ENCODE measurements around the gene AMBP. TPM values are rescaled to one million over a fixed set of nuclear protein-coding genes. Genes with fewer than 3 reads are reported as not detected.

The AMBP gene
- total and polyA plus RNA-seq, 2 of the 13 experiments (the other 11 are each of a cell fraction or from before 2014, with no cell fraction given) = 1,510 to 2,580 TPM

DNA sequence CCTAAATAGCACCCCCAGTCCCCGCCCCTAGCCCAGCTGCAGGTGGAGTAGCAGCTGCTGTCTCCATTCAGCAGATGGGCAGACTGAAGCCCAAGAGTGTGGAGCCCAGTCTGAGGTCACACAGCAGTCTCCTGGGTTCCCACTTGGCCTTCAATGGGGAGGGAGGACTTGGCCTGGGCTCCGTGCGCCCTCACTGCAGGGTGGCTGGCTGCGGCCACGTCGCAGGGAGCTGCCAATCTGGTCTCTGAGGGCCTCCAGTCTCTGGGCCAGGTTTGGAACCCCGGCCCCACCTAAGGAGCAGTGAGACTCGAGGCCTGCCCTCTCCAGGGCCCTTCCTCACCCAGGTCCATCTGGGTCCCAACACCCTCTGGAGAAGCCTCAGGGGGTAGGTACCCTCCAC, 13.6 kb upstream of the AMBP start:
- H4K20me1 ChIP-seq (ENCODE audit: insufficient read depth, low read length) = no peaks in the 10 kb centered on the region
- in situ Hi-C loops (cut with HindIII; ENCODE audit: extremely low pct_ligation_motif_present, low pct_unique_long_range_greater_than_20kb) (no loop called here), intact Hi-C loops (cut with micrococcal nuclease; ENCODE audit: unreplicated experiment) (no loop called here)
- H2AFZ ChIP-seq (ENCODE audit: low read length) = no peak overlapping the region
- TF ChIP-seq RXRA (CRISPR knock-in tag; IDR thresholded peaks at IDR 0.05) (no peak), MAF1 (CRISPR knock-in tag; IDR thresholded peaks at IDR 0.05; ENCODE audit: borderline replicate concordance) (no peak), ZNF547 (CRISPR knock-in tag; IDR thresholded peaks at IDR 0.05) (no peak), ZNF777 (CRISPR knock-in tag; IDR thresholded peaks at IDR 0.05) (no peak), ZNF572 (CRISPR knock-in tag; IDR thresholded peaks at IDR 0.05) (no peak), MEIS2 (CRISPR knock-in tag; IDR thresholded peaks at IDR 0.05) (no peak), SCMH1 (CRISPR knock-in tag; IDR thresholded peaks at IDR 0.05; ENCODE audit: borderline replicate concordance) (no peak), IKZF1 (IDR thresholded peaks at IDR 0.05) (no peak), ZNF101 (CRISPR knock-in tag; IDR thresholded peaks at IDR 0.05; ENCODE audit: borderline replicate concordance, low read depth) (no peak)
- TF ChIP-seq, protein P1, sequence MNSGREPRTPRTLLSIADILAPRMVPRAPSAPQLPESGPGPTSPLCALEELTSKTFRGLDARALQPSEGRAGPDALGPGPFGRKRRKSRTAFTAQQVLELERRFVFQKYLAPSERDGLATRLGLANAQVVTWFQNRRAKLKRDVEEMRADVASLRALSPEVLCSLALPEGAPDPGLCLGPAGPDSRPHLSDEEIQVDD (CRISPR knock-in tag; IDR thresholded peaks at IDR 0.05; ENCODE audit: borderline replicate concordance) = no peak
- no peak overlapping the region for H3K9ac ChIP-seq (ENCODE audit: insufficient read depth, low read depth, low read length)
- H3K4me3 ChIP-seq (replicated peaks in 1 of 3; ENCODE audit: insufficient read depth in 1 of 3, low read depth in 2 of 3, low read length in 3 of 3) = no peak overlapping the region
- H3K4me1 ChIP-seq (ENCODE audit: insufficient read depth, low read length) = peaks cover 7% of the 10 kb centered on the region
- no peaks in the 10 kb centered on the region for H3K27me3 ChIP-seq (ENCODE audit: control insufficient read depth in 1 of 2, insufficient read depth in 2 of 2, low read length in 2 of 2)
- no peaks in the 10 kb centered on the region for H3K9me3 ChIP-seq (ENCODE audit: low read length)
- H3K4me2 ChIP-seq (ENCODE audit: low read depth, low read length) = no peak overlapping the region
- H3K79me2 ChIP-seq (ENCODE audit: insufficient read depth, low read length) = no peaks in the 10 kb centered on the region
- no peak overlapping the region for H3K27ac ChIP-seq (ENCODE audit: extremely low read length, insufficient read depth, low read length)
- no TSS peak for BruUV-seq (replicated peaks)
- H3K36me3 ChIP-seq (replicated peaks in 1 of 2; ENCODE audit: control insufficient read depth in 1 of 2, insufficient read depth in 2 of 2, low read length in 2 of 2) = peaks cover 3% of the 10 kb centered on the region in 2 experiments; a peak in 1 of 5 replicates
- CTCF ChIA-PET (ENCODE audit: low intra/inter-chr PET ratio, low total read pairs) = no interaction called here
- POLR2A ChIA-PET = interaction anchor here (1.1 kb wide), 1 partner anchor 9 kb away, joined by 3 read pairs; no protein-coding TSS in a partner anchor
- DNase-seq (ENCODE audit: low spot score) (no peak), FAIRE-seq (no peak), ATAC-seq (no peak)
- 67% methylated on average over 1 of the region's 8 CpGs for WGBS (ENCODE audit: low lambda C conversion rate)

- BruUV-seq (replicated peaks) = no TSS peak
- POLR2A ChIA-PET = interaction anchor here (1.1 to 1.2 kb wide), 2 partner anchors 8 to 9 kb away, joined by 3 read pairs; no protein-coding TSS in a partner anchor
- no peaks in the 10 kb centered on the region for H3K27me3 ChIP-seq (ENCODE audit: control insufficient read depth in 1 of 2, insufficient read depth in 2 of 2, low read length in 2 of 2)
- CTCF ChIA-PET (ENCODE audit: low intra/inter-chr PET ratio, low total read pairs) = no interaction called here
- no peak for ATAC-seq
- no peak for FAIRE-seq
- H4K20me1 ChIP-seq (ENCODE audit: insufficient read depth, low read length) = no peaks in the 10 kb centered on the region
- H3K4me1 ChIP-seq (ENCODE audit: insufficient read depth, low read length) = peaks cover 8% of the 10 kb centered on the region
- DNase-seq (ENCODE audit: low spot score) = no peak
- intact Hi-C loops (cut with micrococcal nuclease; ENCODE audit: unreplicated experiment) = no loop called here
- no peak overlapping the region for H2AFZ ChIP-seq (ENCODE audit: low read length)
- H3K79me2 ChIP-seq (ENCODE audit: insufficient read depth, low read length) = no peaks in the 10 kb centered on the region
- no peak overlapping the region for H3K4me3 ChIP-seq (replicated peaks in 1 of 3; ENCODE audit: insufficient read depth in 1 of 3, low read depth in 2 of 3, low read length in 3 of 3)
- no peak overlapping the region for H3K4me2 ChIP-seq (ENCODE audit: low read depth, low read length)
- TF ChIP-seq TP53 (CRISPR knock-in tag; conservative IDR thresholded peaks at IDR 0.05) = no peak
- TF ChIP-seq HMG20B (CRISPR knock-in tag; conservative IDR thresholded peaks at IDR 0.05) = no peak
- WGBS (ENCODE audit: low lambda C conversion rate) = 91% methylated on average over 4 of the region's 4 CpGs
- no peak overlapping the region for H3K27ac ChIP-seq (ENCODE audit: extremely low read length, insufficient read depth, low read length)
- no peak overlapping the region for H3K9ac ChIP-seq (ENCODE audit: insufficient read depth, low read depth, low read length)
- in situ Hi-C loops (cut with HindIII; ENCODE audit: extremely low pct_ligation_motif_present, low pct_unique_long_range_greater_than_20kb) = no loop called here
- H3K9me3 ChIP-seq (ENCODE audit: low read length) = no peaks in the 10 kb centered on the region
- H3K36me3 ChIP-seq (replicated peaks in 1 of 2; ENCODE audit: control insufficient read depth in 1 of 2, insufficient read depth in 2 of 2, low read length in 2 of 2) = peaks cover 3% of the 10 kb centered on the region in 2 experiments; a peak in 1 of 5 replicates
These were observed 12.7 kb upstream of the AMBP start for GRCh38 chr9:114090798-114091197.
